Stimulated activated CD8-positive, alpha-beta memory T cell treated with anti-CD3 and anti-CD28 coated beads, Interleukin-15, amount 100 ng/mL, for 48 hours (primary cell): Measurements from ENCODE around the gene CBY3.
A peak's percentile ranks its signal among the peaks of the same experiment; 100 is the strongest.
"Not testable (repeated sequence)": the region's sequence is repeated elsewhere in the genome, so short reads cannot be mapped to it uniquely, and the experiment has no call there.

Experiments used
- DNase-seq, 2 donors: peaks; one replicate each; pipeline ENCODE4 v3.0.0-alpha.2; 2020; ENCODE audit warnings: low read depth in 2 of 2

The CBY3 gene

GRCh38 chr5:179678223-179679013 lies 2.4 kb downstream of the CBY3 start:
- DNase-seq = peak; percentile 94 to 95

GRCh38 chr5:179668391-179668790 lies 12.4 kb downstream of the CBY3 start:
- no peak for DNase-seq

GRCh38 chr5:179661647-179662046 lies 19.2 kb downstream of the CBY3 start:
- not testable (repeated sequence) for DNase-seq

GRCh38 chr5:179658179-179658856 lies 22.5 kb downstream of the CBY3 start:
- not testable (repeated sequence) for DNase-seq

- not testable (repeated sequence) for DNase-seq
Measured at GRCh38 chr5:179657302-179658178, 23.3 kb downstream of the CBY3 start.

- DNase-seq = not testable (repeated sequence)
Measured at GRCh38 chr5:179653135-179653534, 27.7 kb downstream of the CBY3 start.

GRCh38 chr5:179650245-179650644 lies 30.6 kb downstream of the CBY3 start:
- DNase-seq = not testable (repeated sequence)

GRCh38 chr5:179649166-179649703 lies 31.6 kb downstream of the CBY3 start:
- DNase-seq = not testable (repeated sequence)

- DNase-seq = no peak
Measured at GRCh38 chr5:179648410-179648809, 32.4 kb downstream of the CBY3 start.

- not testable (repeated sequence) for DNase-seq
Measured at GRCh38 chr5:179644766-179645165, 36.1 kb downstream of the CBY3 start.

GRCh38 chr5:179643141-179643920 lies 37.5 kb downstream of the CBY3 start:
- not testable (repeated sequence) for DNase-seq

- not testable (repeated sequence) for DNase-seq
Measured at GRCh38 chr5:179642626-179643025, 38.2 kb downstream of the CBY3 start.

- not testable (repeated sequence) for DNase-seq
Measured at GRCh38 chr5:179641745-179642144, 39.1 kb downstream of the CBY3 start.

- not testable (repeated sequence) for DNase-seq
Measured at GRCh38 chr5:179639296-179639695, 41.5 kb downstream of the CBY3 start.

- not testable (repeated sequence) for DNase-seq
Measured at GRCh38 chr5:179634370-179635172, 46.3 kb downstream of the CBY3 start.

- not testable (repeated sequence) for DNase-seq
Measured at GRCh38 chr5:179633501-179634369, 47.1 kb downstream of the CBY3 start.
